Cardiac muscle cell (in vitro differentiated cells and primary cell): ENCODE measurements around the gene ILDR1. TPM values are rescaled to one million over a fixed set of nuclear protein-coding genes. Genes with fewer than 3 reads are reported as not detected.
A peak's percentile ranks its signal among the peaks of the same experiment; 100 is the strongest.

ENCODE experiments used
- DNase-seq, 2 donors: peaks; one replicate each; pipeline versions ENCODE4 v3.0.0 to v3.0.0-alpha.2; 2010 to 2017; ENCODE audit warnings: low read depth in 1 of 2, low spot score in 1 of 2
- H3K27ac ChIP-seq: fragments of 200-600 bp; sonication (generic); 2 replicates; pipeline ENCODE4 v1.5.1; 2016
- H3K27me3 ChIP-seq: fragments of 200-600 bp; sonication (generic); 2 replicates; pipeline ENCODE4 v1.6.0; 2016; ENCODE audit warnings: control low read depth
- H3K36me3 ChIP-seq: fragments of 200-600 bp; sonication (generic); 2 replicates; pipeline ENCODE4 v1.5.1; 2016; ENCODE audit warnings: control low read depth
- H3K4me1 ChIP-seq: fragments of 200-600 bp; sonication (generic); 2 replicates; pipeline ENCODE4 v1.8.1; 2017; ENCODE audit warnings: low read depth, mild to moderate bottlenecking, mixed run types
- H3K4me3 ChIP-seq: fragments of 200-600 bp; sonication (generic); 2 replicates; pipeline ENCODE4 v1.5.1; 2016; ENCODE audit warnings: mild to moderate bottlenecking
- H3K9me3 ChIP-seq: fragments of 200-600 bp; sonication (generic); 2 replicates; pipeline ENCODE4 v1.5.1; 2017; ENCODE audit warnings: low read depth, mild to moderate bottlenecking, control low read depth
- polyA plus RNA-seq: library from polyadenylated mRNA; unstranded; fragments of >200 nt; fragmentation: Nextera tagmentation; extraction: Ambion mirVana; gene quantifications from 2 replicates; pipeline ENCODE4 v1.2.1, GENCODE V29; 2016
- total RNA-seq: library from RNA; depleted of rRNA; stranded (reverse); fragments of >200 nt; gene quantifications from 2 replicates; pipeline ENCODE4 v1.2.3, GENCODE V29; 2016
- TF ChIP-seq, protein P1 (sequence below): IDR thresholded peaks from 2 replicates; pipeline ENCODE4 v1.5.1; 2012; ENCODE audit warnings: low read depth, mild to moderate bottlenecking, low read length

Gene ILDR1
- total and polyA plus RNA-seq, 2 experiments from 2014 or later: 0.30 TPM; not detected in 1

DNA sequence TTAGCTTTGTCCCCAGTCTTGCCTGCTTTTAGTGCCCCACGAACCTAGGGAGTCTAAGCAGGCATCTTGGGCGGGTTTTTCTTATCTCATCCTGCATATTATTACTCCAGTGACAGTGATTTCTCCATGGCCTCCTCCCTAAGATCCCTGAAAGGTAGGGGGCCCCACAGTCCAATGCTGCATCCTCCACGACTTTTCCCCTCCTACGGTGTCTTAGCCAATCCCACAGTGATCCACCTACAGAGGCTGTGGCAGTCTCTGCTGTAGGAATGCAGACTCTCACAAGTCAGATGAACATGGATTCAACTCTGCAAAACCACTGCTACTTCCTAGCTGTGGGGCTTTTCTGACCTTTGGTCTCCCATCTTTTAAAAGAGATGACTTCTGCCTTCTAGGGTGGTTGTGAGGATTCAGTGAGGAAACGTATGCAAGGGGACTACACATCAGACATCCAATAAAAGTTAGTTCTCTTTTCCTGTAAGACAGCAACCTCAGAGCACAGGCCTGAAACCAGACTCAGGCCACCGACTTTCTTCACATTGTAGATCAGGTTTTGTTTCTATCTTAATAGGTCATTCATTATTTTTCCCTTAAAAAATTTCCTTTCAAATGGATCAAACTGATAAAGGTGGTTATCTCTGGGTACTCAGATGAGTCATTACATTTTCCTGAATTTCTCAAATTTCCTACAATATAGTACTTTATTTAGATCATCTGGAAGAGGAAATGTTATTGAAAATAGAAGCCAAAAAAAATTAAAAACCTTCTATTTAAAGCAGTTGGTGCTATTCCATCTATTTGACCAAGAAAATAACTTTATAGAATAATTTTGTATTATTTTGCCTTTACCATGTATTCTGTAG lies 23.2 kb downstream of the ILDR1 start:
- Histone ChIP-seq H3K4me3 (no peak overlapping the region), H3K36me3 (no peaks in the 10 kb centered on the region), H3K27me3 (no peaks in the 10 kb centered on the region), H3K4me1 (no peaks in the 10 kb centered on the region), H3K27ac (no peak overlapping the region), H3K9me3 (no peaks in the 10 kb centered on the region)
- peak in 1 of 2 donors; percentile 21 for DNase-seq
- TF ChIP-seq, protein P1, sequence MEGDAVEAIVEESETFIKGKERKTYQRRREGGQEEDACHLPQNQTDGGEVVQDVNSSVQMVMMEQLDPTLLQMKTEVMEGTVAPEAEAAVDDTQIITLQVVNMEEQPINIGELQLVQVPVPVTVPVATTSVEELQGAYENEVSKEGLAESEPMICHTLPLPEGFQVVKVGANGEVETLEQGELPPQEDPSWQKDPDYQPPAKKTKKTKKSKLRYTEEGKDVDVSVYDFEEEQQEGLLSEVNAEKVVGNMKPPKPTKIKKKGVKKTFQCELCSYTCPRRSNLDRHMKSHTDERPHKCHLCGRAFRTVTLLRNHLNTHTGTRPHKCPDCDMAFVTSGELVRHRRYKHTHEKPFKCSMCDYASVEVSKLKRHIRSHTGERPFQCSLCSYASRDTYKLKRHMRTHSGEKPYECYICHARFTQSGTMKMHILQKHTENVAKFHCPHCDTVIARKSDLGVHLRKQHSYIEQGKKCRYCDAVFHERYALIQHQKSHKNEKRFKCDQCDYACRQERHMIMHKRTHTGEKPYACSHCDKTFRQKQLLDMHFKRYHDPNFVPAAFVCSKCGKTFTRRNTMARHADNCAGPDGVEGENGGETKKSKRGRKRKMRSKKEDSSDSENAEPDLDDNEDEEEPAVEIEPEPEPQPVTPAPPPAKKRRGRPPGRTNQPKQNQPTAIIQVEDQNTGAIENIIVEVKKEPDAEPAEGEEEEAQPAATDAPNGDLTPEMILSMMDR: no peak

DNA sequence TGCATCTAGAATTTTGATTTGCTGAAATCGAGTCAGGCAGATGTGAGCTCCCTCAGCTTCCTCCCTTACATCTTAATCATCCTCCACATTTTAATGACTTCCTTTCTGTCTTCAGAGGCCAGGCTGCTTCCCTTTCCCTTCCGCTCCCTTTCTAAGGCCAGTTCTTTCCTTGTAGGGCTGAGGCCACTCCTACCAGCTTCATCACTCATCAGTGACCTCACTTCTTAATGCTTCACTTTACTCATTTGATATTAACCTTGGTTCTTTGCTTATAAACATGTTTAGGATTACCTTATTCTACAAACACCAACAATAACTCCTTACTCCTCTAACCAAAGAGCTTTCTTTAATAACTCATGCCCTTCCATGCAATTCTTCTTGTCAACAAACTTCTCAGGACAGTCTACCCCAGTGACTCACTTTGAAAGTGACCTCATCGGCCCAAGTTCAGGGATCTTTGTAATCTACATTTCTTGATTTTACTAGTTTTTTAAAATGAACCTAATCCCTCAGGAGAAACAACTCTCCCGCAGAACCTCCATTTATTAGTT lies 23.9 kb downstream of the ILDR1 start:
- H3K9me3 ChIP-seq: no peaks in the 10 kb centered on the region
- peak in 1 of 2 donors; percentile 54 for DNase-seq
- TF ChIP-seq, protein P1: no peak

DNA sequence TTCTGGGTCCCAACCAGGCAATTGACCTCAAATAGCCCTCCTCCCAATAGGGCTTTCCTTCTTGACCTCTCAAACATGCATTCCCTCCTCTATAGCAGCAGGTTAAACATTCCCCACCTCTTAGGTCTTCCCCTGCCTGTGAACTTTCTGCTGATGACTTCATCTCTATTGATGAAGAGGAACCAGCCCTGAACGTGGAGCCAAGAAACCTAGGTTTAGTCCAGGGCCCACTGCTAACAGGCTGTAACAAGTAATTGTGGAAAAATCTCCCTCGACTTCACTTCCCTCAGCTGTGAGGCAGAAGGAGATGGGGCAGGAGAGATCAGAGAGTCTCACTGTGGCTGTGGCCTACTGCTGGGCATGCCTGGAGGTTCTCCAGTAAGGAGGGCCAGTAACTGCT lies 24.7 kb downstream of the ILDR1 start:
- no peak overlapping the region for H3K4me3 ChIP-seq
- no peak for DNase-seq
- H3K27me3 ChIP-seq: no peaks in the 10 kb centered on the region
- H3K4me1 ChIP-seq: no peaks in the 10 kb centered on the region
- H3K27ac ChIP-seq: no peak overlapping the region
- H3K36me3 ChIP-seq: no peaks in the 10 kb centered on the region
- H3K9me3 ChIP-seq: no peaks in the 10 kb centered on the region
- TF ChIP-seq, protein P1: no peak

More for the DNA sequence above, 23.9 kb downstream of the ILDR1 start:
- Histone ChIP-seq H3K4me3 (no peak overlapping the region), H3K27me3 (no peaks in the 10 kb centered on the region), H3K36me3 (no peaks in the 10 kb centered on the region), H3K27ac (no peak overlapping the region), H3K4me1 (no peaks in the 10 kb centered on the region)

DNA sequence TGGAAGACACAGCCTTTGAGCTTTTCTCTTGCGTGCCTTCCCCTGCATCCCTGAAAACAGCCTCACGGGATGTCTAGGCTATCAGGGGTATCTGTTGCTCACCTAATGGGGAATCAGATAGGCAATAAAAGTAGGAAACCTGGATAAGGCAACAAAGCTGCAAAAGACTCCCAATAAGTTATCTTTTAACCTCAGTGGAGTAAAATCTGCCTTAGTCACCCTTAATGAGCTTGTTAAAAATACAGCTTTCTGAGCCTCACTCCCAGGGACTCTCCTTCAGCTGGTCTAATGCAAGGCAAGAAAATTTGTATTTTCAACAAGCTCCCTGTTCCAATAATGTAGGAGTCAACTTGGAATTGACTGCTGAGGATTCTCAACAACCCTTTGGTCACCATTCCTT lies 25.6 kb downstream of the ILDR1 start:
- no peaks in the 10 kb centered on the region for H3K4me1 ChIP-seq
- H3K27me3 ChIP-seq: no peaks in the 10 kb centered on the region
- TF ChIP-seq, protein P1: no peak
- no peaks in the 10 kb centered on the region for H3K36me3 ChIP-seq
- H3K9me3 ChIP-seq: no peaks in the 10 kb centered on the region
- H3K4me3 ChIP-seq: no peak overlapping the region
- no peak overlapping the region for H3K27ac ChIP-seq
- no peak for DNase-seq

DNA sequence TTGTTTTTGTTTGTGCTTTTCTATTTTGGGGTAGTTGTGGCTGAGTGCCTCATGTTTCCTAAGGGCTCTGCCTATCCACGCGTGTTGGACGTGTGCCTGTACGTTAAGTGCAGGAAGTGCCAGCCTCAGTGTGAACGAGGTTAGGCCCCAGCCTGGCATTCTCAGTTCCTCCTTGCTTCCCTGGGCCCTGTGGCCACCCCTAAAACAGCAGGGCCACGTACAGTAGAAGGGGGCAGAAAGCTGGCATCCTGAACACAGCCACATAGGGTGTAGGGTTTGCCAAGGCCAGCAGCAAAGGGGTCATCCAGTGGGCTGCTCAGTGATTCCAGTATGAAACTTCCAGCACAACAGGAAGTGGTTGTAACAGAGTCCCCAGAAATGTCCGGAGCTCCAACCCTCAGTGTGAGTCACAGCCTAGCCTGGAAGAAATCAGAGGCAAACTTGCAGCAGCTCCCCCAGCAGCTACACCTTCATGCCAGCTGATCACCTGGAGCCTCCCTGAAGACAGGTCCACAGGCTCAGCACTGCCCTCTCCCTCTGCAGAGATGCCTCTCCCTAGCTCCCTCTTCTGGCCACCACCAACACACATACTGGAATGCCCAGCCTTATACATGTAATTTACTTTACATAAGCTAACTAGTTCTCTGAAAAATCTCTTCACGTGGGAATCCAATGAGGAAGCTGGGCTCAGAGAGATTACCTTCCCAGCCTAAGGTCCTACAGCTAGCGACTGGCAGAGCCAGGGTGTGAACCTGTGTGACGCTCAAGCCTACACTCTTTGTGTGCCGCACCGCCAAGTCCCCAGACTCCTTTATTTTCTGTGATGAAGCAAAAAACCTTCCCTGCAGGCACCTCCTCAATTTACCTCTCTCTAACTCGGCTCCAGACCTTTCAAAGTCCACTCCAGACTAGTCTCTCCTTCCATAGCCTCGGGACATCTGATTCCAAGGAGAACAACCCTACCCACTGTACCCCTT lies 26.6 kb downstream of the ILDR1 start:
- no peak overlapping the region for H3K27ac ChIP-seq
- TF ChIP-seq, protein P1: peak; percentile 65
- peak; percentile 68 to 73 for DNase-seq
- H3K4me3 ChIP-seq: no peak overlapping the region
- H3K27me3 ChIP-seq: no peaks in the 10 kb centered on the region
- no peaks in the 10 kb centered on the region for H3K4me1 ChIP-seq
- H3K36me3 ChIP-seq: no peaks in the 10 kb centered on the region
- H3K9me3 ChIP-seq: no peaks in the 10 kb centered on the region
